ENCODE measurements around the gene STX8.

GRCh38 chr17:9403257-9403656 is 172.4 kb downstream of the STX8 start:
- TF ChIP-seq, protein P1, sequence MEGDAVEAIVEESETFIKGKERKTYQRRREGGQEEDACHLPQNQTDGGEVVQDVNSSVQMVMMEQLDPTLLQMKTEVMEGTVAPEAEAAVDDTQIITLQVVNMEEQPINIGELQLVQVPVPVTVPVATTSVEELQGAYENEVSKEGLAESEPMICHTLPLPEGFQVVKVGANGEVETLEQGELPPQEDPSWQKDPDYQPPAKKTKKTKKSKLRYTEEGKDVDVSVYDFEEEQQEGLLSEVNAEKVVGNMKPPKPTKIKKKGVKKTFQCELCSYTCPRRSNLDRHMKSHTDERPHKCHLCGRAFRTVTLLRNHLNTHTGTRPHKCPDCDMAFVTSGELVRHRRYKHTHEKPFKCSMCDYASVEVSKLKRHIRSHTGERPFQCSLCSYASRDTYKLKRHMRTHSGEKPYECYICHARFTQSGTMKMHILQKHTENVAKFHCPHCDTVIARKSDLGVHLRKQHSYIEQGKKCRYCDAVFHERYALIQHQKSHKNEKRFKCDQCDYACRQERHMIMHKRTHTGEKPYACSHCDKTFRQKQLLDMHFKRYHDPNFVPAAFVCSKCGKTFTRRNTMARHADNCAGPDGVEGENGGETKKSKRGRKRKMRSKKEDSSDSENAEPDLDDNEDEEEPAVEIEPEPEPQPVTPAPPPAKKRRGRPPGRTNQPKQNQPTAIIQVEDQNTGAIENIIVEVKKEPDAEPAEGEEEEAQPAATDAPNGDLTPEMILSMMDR (IDR thresholded peaks at IDR 0.05): no peak
- no peak for TF ChIP-seq POLR2A (IDR thresholded peaks at IDR 0.05)
